ENCODE results near the gene MYOD1. TPM values are rescaled to one million over a fixed set of nuclear protein-coding genes. Genes with fewer than 3 reads are reported as not detected.

MYOD1 gene
- total and polyA plus RNA-seq, 7 experiments from 2014 or later = not detected

DNA sequence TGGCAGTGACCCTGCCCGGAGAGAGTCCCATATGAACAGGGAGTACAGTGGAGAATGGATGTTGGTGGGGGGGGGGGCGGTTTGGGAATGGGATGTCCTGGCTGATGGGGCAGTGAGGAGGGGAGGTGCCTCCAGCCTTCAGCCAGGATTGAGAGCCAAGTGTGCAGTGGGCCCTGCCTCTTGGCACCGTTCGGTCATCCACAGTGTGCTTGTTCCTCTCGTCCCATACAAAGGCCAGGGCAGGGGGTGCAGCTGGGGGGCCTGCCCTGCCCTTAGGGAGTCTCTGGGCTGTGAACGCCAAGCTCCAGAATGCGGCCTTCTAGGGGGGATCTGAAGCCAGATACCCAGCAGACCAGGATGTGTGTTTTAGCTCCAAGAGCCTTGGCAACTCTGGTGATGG, 49.2 kb downstream of the MYOD1 start:
- no peaks in the 10 kb centered on the region for H3K36me3 ChIP-seq (ENCODE audit: control insufficient read depth in 2 of 3, insufficient read depth in 3 of 3, low read length in 3 of 3)
- no peak for ATAC-seq
- Mint-ChIP-seq H3K4me1 (no peaks in the 10 kb centered on the region), H3K4me3 (no peak overlapping the region), H3K36me3 (no peaks in the 10 kb centered on the region), H3K27ac (no peak overlapping the region), H3K27me3 (no peaks in the 10 kb centered on the region), H3K9me3 (no peaks in the 10 kb centered on the region)
- H3K9me3 ChIP-seq (ENCODE audit: control insufficient read depth in 2 of 3, low read length in 3 of 3) = no peaks in the 10 kb centered on the region
- no peak overlapping the region for H3K27ac ChIP-seq (ENCODE audit: low read depth, low read length)
- CTCF ChIA-PET = no interaction called here
- intact Hi-C loops (cut with micrococcal nuclease) = no loop called here
- H3K4me3 ChIP-seq (ENCODE audit: low read length) = no peak overlapping the region
- no peak for DNase-seq
- H3K4me1 ChIP-seq (ENCODE audit: control insufficient read depth in 2 of 2, insufficient read depth in 2 of 2, low read length in 2 of 2) = no peaks in the 10 kb centered on the region
- POLR2A ChIA-PET = no interaction called here
- no peaks in the 10 kb centered on the region for H3K27me3 ChIP-seq (ENCODE audit: control insufficient read depth in 2 of 2, insufficient read depth in 2 of 2, low read length in 2 of 2)

DNA sequence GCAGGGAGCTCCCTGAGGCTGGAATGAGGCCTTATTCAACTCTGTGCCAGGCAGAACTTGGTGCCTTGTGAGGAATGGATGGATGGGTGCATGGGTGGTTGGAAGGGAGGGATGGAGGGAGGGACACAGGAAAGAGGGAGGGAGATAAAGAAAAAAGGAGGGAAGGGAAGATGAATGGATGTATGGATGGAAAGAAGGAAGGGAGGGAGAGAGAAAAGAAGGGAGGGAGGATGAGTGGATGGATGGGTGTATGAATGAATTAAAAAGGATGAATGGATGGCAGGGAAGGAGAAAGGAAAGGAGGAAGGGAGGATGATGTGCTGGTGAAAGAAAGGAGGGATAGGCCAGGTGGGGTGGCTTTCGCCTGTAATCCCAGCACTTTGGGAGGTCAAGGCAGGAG, 49.8 kb downstream of the MYOD1 start:
- no peak for ATAC-seq
- Mint-ChIP-seq H3K27ac (no peak overlapping the region), H3K27me3 (no peaks in the 10 kb centered on the region), H3K9me3 (no peaks in the 10 kb centered on the region), H3K4me3 (no peak overlapping the region), H3K4me1 (no peaks in the 10 kb centered on the region), H3K36me3 (no peaks in the 10 kb centered on the region)
- Histone ChIP-seq H3K27ac (ENCODE audit: low read depth, low read length) (no peak overlapping the region), H3K4me1 (ENCODE audit: control insufficient read depth in 2 of 2, insufficient read depth in 2 of 2, low read length in 2 of 2) (no peaks in the 10 kb centered on the region), H3K36me3 (ENCODE audit: control insufficient read depth in 2 of 3, insufficient read depth in 3 of 3, low read length in 3 of 3) (no peaks in the 10 kb centered on the region), H3K4me3 (ENCODE audit: low read length) (no peak overlapping the region), H3K9me3 (ENCODE audit: control insufficient read depth in 2 of 3, low read length in 3 of 3) (no peaks in the 10 kb centered on the region), H3K27me3 (ENCODE audit: control insufficient read depth in 2 of 2, insufficient read depth in 2 of 2, low read length in 2 of 2) (no peaks in the 10 kb centered on the region)
- intact Hi-C loops (cut with micrococcal nuclease) = no loop called here
- CTCF ChIA-PET = no interaction called here
- POLR2A ChIA-PET = no interaction called here
- DNase-seq = no peak

DNA sequence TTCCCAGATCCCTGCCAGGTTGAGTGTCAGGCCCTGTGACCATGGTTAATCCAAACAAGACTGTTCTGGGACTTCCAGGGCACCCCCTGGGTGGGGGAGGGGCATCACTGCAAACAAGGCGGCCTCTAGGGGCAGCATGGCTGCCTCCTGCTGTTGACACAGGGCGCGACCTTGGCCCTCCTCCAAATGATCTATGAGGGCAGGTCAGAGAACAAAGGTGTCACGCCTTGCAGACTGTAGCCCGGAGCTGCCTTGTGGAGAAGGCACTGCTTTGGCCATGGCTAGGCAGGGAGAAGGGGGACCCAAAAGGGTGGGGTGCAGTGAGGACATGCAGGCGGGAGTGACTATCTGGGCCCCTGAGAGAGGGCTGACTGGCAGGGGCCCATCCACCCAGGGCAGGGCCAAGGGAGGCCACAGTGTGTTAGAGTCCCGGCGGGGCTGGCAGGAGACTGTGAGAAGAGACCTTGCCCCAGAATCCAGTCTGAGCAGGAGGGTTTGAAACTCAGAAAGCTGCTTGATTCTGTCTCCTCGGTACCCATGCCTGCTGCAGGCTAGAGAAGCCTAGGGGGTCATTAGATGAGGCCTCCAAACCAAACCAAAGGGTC, 50.8 kb downstream of the MYOD1 start:
- Mint-ChIP-seq H3K4me1 (no peaks in the 10 kb centered on the region), H3K27ac (no peak overlapping the region), H3K36me3 (no peaks in the 10 kb centered on the region), H3K4me3 (no peak overlapping the region), H3K27me3 (no peaks in the 10 kb centered on the region), H3K9me3 (no peaks in the 10 kb centered on the region)
- Histone ChIP-seq H3K4me3 (ENCODE audit: low read length) (no peak overlapping the region), H3K27me3 (ENCODE audit: control insufficient read depth in 2 of 2, insufficient read depth in 2 of 2, low read length in 2 of 2) (no peaks in the 10 kb centered on the region), H3K36me3 (ENCODE audit: control insufficient read depth in 2 of 3, insufficient read depth in 3 of 3, low read length in 3 of 3) (no peaks in the 10 kb centered on the region), H3K27ac (ENCODE audit: low read depth, low read length) (no peak overlapping the region), H3K4me1 (ENCODE audit: control insufficient read depth in 2 of 2, insufficient read depth in 2 of 2, low read length in 2 of 2) (no peaks in the 10 kb centered on the region), H3K9me3 (ENCODE audit: control insufficient read depth in 2 of 3, low read length in 3 of 3) (no peaks in the 10 kb centered on the region)
- DNase-seq = no peak
- intact Hi-C loops (cut with micrococcal nuclease) = no loop called here
- CTCF ChIA-PET = no interaction called here
- POLR2A ChIA-PET = no interaction called here
- no peak for ATAC-seq

DNA sequence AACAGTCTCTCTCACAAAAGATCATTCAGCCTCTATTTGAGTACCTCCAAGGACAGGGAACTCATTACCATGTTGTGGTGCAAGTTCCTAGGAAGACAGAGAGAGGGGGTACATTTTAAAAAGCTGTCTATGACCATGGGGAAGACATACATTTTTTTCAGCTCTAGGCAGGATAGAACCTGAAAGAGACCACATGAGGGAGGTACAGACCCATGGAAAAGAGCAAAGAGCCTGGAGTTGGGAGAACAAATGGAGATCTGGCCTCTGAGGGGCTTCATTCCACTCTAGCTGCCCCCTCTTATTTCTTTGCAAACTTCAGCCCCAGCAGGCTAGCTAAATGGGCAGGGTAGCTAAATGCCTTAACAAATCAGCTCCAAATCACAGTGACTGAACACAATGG, 51.5 kb downstream of the MYOD1 start:
- H3K4me1 ChIP-seq (ENCODE audit: control insufficient read depth in 2 of 2, insufficient read depth in 2 of 2, low read length in 2 of 2) = no peaks in the 10 kb centered on the region
- no peaks in the 10 kb centered on the region for H3K9me3 Mint-ChIP-seq
- no peaks in the 10 kb centered on the region for H3K27me3 Mint-ChIP-seq
- H3K4me1 Mint-ChIP-seq = no peaks in the 10 kb centered on the region
- POLR2A ChIA-PET = no interaction called here
- H3K4me3 ChIP-seq (ENCODE audit: low read length) = no peak overlapping the region
- no peak for ATAC-seq
- H3K9me3 ChIP-seq (ENCODE audit: control insufficient read depth in 2 of 3, low read length in 3 of 3) = no peaks in the 10 kb centered on the region
- H3K27me3 ChIP-seq (ENCODE audit: control insufficient read depth in 2 of 2, insufficient read depth in 2 of 2, low read length in 2 of 2) = no peaks in the 10 kb centered on the region
- intact Hi-C loops (cut with micrococcal nuclease) = no loop called here
- no peak overlapping the region for H3K4me3 Mint-ChIP-seq
- H3K27ac Mint-ChIP-seq = no peak overlapping the region
- H3K27ac ChIP-seq (ENCODE audit: low read depth, low read length) = no peak overlapping the region
- no peaks in the 10 kb centered on the region for H3K36me3 Mint-ChIP-seq
- no peak for DNase-seq
- no peaks in the 10 kb centered on the region for H3K36me3 ChIP-seq (ENCODE audit: control insufficient read depth in 2 of 3, insufficient read depth in 3 of 3, low read length in 3 of 3)
- CTCF ChIA-PET = no interaction called here

DNA sequence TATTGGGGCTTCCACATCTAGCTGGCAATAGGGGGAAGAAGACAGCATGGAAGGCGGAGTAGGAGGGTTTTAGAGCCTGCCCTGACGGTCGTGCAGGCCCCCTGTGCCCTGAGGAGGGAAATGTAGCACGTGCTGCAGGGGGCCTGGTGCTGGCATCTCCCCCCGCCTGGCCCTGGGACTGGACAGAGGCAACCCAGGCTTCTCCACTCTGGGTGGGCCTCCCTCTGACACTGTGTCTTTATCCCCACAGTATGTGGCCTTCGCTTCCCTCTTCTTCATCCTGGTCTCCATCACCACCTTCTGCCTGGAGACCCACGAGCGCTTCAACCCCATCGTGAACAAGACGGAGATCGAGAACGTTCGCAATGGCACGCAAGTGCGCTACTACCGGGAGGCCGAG, 52.0 kb downstream of the MYOD1 start:
- intact Hi-C loops (cut with micrococcal nuclease) = no loop called here
- Mint-ChIP-seq H3K27me3 (no peaks in the 10 kb centered on the region), H3K27ac (no peak overlapping the region), H3K9me3 (no peaks in the 10 kb centered on the region), H3K36me3 (no peaks in the 10 kb centered on the region), H3K4me1 (no peaks in the 10 kb centered on the region), H3K4me3 (no peak overlapping the region)
- DNase-seq (no peak), ATAC-seq (no peak)
- no peaks in the 10 kb centered on the region for H3K27me3 ChIP-seq (ENCODE audit: control insufficient read depth in 2 of 2, insufficient read depth in 2 of 2, low read length in 2 of 2)
- no peaks in the 10 kb centered on the region for H3K9me3 ChIP-seq (ENCODE audit: control insufficient read depth in 2 of 3, low read length in 3 of 3)
- CTCF ChIA-PET = no interaction called here
- POLR2A ChIA-PET = no interaction called here
- no peak overlapping the region for H3K4me3 ChIP-seq (ENCODE audit: low read length)
- H3K36me3 ChIP-seq (ENCODE audit: control insufficient read depth in 2 of 3, insufficient read depth in 3 of 3, low read length in 3 of 3) = no peaks in the 10 kb centered on the region
- no peaks in the 10 kb centered on the region for H3K4me1 ChIP-seq (ENCODE audit: control insufficient read depth in 2 of 2, insufficient read depth in 2 of 2, low read length in 2 of 2)
- H3K27ac ChIP-seq (ENCODE audit: low read depth, low read length) = no peak overlapping the region

Other genes with a start within 250 kb of the MYOD1 start
- under 1 TPM in 1 of 5 experiments, not detected in 4; 0.36 TPM for gene ABCC8, start 242.7 kb upstream of the MYOD1 start, total RNA-seq
- not detected for gene ABCC8, start 242.7 kb upstream of the MYOD1 start, polyA plus RNA-seq
- not detected for gene USH1C, start 175.2 kb upstream of the MYOD1 start, total RNA-seq
- not detected for gene USH1C, start 175.2 kb upstream of the MYOD1 start, polyA plus RNA-seq
- gene OTOG, start 172.3 kb upstream of the MYOD1 start, total RNA-seq = not detected
- gene OTOG, start 172.3 kb upstream of the MYOD1 start, polyA plus RNA-seq = not detected
- not detected for gene KCNC1, start 15.2 kb downstream of the MYOD1 start, total RNA-seq
- not detected for gene KCNC1, start 15.2 kb downstream of the MYOD1 start, polyA plus RNA-seq